SK-N-SH treated with all-trans-retinoic acid at 6 μM for 48 hours (cell line): Measurements from ENCODE around the gene ELP4.
"Not testable (repeated sequence)": the region's sequence is repeated elsewhere in the genome, so short reads cannot be mapped to it uniquely, and the experiment has no call there.

Source experiments
- ATAC-seq: fragments of 200-7000 bp; cut with Tn5 transposase; 3 replicates; pipeline ENCODE4 v1.9.1; 2020; ENCODE audit warnings: mild to moderate bottlenecking, moderate library complexity
- ESRRG ChIP-seq: fragments of 250-450 bp; sonication (Bioruptor Pico); IDR thresholded peaks from 2 replicates; pipeline ENCODE4 v1.6.1; 2021; ENCODE audit warnings: mild to moderate bottlenecking
- GLIS3 ChIP-seq: fragments of 250-450 bp; sonication (Bioruptor Pico); IDR thresholded peaks from 2 replicates; pipeline ENCODE4 v1.5.0; 2020; ENCODE audit warnings: mild to moderate bottlenecking, moderate library complexity
- ISL1 ChIP-seq: fragments of 250-450 bp; sonication (Bioruptor Pico); IDR thresholded peaks from 2 replicates; pipeline ENCODE4 v2.1.2; 2022; ENCODE audit warnings: mild to moderate bottlenecking, moderate library complexity
- OSR1 ChIP-seq: fragments of 250-450 bp; sonication (Bioruptor Pico); IDR thresholded peaks from 2 replicates; pipeline ENCODE4 v1.8.0; 2022; ENCODE audit warnings: moderate library complexity, mild to moderate bottlenecking, inconsistent platforms
- RARB ChIP-seq: fragments of 250-450 bp; sonication (Bioruptor Pico); IDR thresholded peaks from 2 replicates; pipeline ENCODE4 v1.8.0; 2021; ENCODE audit warnings: mild to moderate bottlenecking, moderate library complexity
- SNAI2 ChIP-seq: fragments of 250-450 bp; sonication (Bioruptor Pico); IDR thresholded peaks from 2 replicates; pipeline ENCODE4 v1.5.0; 2020; ENCODE audit warnings: mild to moderate bottlenecking, moderate library complexity
- TCF4 ChIP-seq: fragments of 250-450 bp; sonication (Bioruptor Pico); IDR thresholded peaks from 2 replicates; pipeline ENCODE4 v1.8.0; 2021; ENCODE audit warnings: mild to moderate bottlenecking, moderate library complexity, borderline replicate concordance
- TOX ChIP-seq: fragments of 250-450 bp; sonication (Bioruptor Pico); IDR thresholded peaks from 2 replicates; pipeline ENCODE4 v1.8.0; 2021; ENCODE audit warnings: mild to moderate bottlenecking, moderate library complexity, borderline replicate concordance
- ZC3H10 ChIP-seq: fragments of 250-450 bp; sonication (Bioruptor Pico); IDR thresholded peaks from 2 replicates; pipeline ENCODE4 v1.5.1; 2021; ENCODE audit warnings: mild to moderate bottlenecking, moderate library complexity
- ZFP30 ChIP-seq: fragments of 450-650 bp; formaldehyde crosslinking; IDR thresholded peaks from 2 replicates; pipeline ENCODE4 v1.5.0; 2022; ENCODE audit warnings: mild to moderate bottlenecking, moderate library complexity
- ZNF565 ChIP-seq: fragments of 450-650 bp; formaldehyde crosslinking; conservative IDR thresholded peaks from 2 replicates; pipeline ENCODE4 v1.5.0; 2020; ENCODE audit warnings: low read depth, mild to moderate bottlenecking, moderate library complexity
- ZNF70 ChIP-seq: fragments of 450-650 bp; formaldehyde crosslinking; IDR thresholded peaks from 2 replicates; pipeline ENCODE4 v1.5.0; 2020; ENCODE audit warnings: mild to moderate bottlenecking, moderate library complexity
- ZNF8 ChIP-seq: fragments of 450-650 bp; formaldehyde crosslinking; IDR thresholded peaks from 2 replicates; pipeline ENCODE4 v1.5.0; 2020; ENCODE audit warnings: mild to moderate bottlenecking, moderate library complexity
- TF ChIP-seq, protein P1 (sequence below): fragments of 250-450 bp; sonication (Bioruptor Pico); IDR thresholded peaks from 2 replicates; pipeline ENCODE4 v1.5.1; 2021; ENCODE audit warnings: mild to moderate bottlenecking, moderate library complexity
- TF ChIP-seq, protein P2 (sequence below): fragments of 250-450 bp; sonication (Bioruptor Pico); IDR thresholded peaks from 2 replicates; pipeline ENCODE4 v1.8.0; 2020; ENCODE audit warnings: mild to moderate bottlenecking, moderate library complexity, borderline replicate concordance
- TF ChIP-seq, protein P3 (sequence below): fragments of 250-450 bp; sonication (Bioruptor Pico); IDR thresholded peaks from 2 replicates; pipeline ENCODE4 v1.5.0; 2020; ENCODE audit warnings: mild to moderate bottlenecking, moderate library complexity
- TF ChIP-seq, protein P4 (sequence below): fragments of 250-450 bp; sonication (Bioruptor Pico); IDR thresholded peaks from 2 replicates; pipeline ENCODE4 v1.8.0; 2021; ENCODE audit warnings: low read depth, mild to moderate bottlenecking, moderate library complexity, borderline replicate concordance

The ELP4 gene

DNA sequence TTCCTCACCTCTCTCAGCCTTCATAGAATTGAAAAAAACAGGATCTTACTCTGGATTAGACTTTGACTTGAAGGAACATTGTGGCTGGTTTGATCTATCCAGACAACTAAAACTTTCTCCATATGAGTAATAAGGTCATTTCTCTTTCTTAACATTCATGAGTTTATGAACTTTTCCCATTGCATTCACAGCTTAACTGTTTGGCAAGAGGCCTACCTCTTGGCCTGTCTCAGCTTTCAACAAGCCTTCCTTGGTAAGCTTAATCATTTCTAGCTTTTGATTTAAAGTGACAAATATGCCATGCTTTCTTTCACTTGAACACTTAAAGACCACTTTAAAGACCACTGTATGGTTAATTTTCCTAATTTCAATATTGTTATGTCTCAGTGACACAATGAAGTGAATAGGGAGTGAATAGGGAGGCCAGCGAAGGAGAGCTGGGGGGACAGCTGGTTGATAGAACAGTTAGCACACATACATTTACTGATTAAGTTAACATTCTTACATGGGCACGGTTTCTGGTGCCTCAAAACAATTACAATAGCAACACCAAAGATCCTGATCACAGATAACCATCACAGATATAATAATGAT, 17.1 kb upstream of the ELP4 start:
- ATAC-seq, result no peak
- no peak for TF ChIP-seq ESRRG (CRISPR knock-in tag)
- TF ChIP-seq, protein P1, sequence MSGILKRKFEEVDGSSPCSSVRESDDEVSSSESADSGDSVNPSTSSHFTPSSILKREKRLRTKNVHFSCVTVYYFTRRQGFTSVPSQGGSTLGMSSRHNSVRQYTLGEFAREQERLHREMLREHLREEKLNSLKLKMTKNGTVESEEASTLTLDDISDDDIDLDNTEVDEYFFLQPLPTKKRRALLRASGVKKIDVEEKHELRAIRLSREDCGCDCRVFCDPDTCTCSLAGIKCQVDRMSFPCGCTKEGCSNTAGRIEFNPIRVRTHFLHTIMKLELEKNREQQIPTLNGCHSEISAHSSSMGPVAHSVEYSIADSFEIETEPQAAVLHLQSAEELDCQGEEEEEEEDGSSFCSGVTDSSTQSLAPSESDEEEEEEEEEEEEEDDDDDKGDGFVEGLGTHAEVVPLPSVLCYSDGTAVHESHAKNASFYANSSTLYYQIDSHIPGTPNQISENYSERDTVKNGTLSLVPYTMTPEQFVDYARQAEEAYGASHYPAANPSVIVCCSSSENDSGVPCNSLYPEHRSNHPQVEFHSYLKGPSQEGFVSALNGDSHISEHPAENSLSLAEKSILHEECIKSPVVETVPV (CRISPR knock-in tag), result no peak
- TF ChIP-seq, protein P2, sequence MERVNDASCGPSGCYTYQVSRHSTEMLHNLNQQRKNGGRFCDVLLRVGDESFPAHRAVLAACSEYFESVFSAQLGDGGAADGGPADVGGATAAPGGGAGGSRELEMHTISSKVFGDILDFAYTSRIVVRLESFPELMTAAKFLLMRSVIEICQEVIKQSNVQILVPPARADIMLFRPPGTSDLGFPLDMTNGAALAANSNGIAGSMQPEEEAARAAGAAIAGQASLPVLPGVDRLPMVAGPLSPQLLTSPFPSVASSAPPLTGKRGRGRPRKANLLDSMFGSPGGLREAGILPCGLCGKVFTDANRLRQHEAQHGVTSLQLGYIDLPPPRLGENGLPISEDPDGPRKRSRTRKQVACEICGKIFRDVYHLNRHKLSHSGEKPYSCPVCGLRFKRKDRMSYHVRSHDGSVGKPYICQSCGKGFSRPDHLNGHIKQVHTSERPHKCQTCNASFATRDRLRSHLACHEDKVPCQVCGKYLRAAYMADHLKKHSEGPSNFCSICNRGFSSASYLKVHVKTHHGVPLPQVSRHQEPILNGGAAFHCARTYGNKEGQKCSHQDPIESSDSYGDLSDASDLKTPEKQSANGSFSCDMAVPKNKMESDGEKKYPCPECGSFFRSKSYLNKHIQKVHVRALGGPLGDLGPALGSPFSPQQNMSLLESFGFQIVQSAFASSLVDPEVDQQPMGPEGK (CRISPR knock-in tag), result no peak
- TF ChIP-seq, protein P3, sequence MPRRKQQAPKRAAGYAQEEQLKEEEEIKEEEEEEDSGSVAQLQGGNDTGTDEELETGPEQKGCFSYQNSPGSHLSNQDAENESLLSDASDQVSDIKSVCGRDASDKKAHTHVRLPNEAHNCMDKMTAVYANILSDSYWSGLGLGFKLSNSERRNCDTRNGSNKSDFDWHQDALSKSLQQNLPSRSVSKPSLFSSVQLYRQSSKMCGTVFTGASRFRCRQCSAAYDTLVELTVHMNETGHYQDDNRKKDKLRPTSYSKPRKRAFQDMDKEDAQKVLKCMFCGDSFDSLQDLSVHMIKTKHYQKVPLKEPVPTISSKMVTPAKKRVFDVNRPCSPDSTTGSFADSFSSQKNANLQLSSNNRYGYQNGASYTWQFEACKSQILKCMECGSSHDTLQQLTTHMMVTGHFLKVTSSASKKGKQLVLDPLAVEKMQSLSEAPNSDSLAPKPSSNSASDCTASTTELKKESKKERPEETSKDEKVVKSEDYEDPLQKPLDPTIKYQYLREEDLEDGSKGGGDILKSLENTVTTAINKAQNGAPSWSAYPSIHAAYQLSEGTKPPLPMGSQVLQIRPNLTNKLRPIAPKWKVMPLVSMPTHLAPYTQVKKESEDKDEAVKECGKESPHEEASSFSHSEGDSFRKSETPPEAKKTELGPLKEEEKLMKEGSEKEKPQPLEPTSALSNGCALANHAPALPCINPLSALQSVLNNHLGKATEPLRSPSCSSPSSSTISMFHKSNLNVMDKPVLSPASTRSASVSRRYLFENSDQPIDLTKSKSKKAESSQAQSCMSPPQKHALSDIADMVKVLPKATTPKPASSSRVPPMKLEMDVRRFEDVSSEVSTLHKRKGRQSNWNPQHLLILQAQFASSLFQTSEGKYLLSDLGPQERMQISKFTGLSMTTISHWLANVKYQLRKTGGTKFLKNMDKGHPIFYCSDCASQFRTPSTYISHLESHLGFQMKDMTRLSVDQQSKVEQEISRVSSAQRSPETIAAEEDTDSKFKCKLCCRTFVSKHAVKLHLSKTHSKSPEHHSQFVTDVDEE (CRISPR knock-in tag), result no peak
- no peak for TF ChIP-seq GLIS3
- TF ChIP-seq ZFP30 (CRISPR knock-in tag), result no peak

DNA sequence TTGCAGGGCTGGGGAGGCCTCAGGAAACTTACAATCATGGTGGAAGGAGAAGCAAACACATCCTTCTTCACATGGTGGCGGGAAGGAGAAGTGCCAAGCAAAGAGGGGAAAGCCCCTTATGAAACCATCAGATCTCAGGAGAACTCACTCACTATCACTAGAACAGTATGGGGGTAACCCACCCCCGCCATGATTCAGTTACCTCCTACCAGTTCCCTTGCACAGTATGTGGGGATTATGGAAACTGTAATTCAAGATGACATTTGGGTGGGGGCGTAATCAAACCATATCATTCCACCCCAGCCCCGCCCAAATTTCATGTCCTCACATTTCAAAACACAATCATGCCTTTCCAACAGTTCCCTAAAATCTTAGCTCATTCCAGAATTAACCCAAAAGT, 16.3 kb upstream of the ELP4 start:
- no peak for ATAC-seq

DNA sequence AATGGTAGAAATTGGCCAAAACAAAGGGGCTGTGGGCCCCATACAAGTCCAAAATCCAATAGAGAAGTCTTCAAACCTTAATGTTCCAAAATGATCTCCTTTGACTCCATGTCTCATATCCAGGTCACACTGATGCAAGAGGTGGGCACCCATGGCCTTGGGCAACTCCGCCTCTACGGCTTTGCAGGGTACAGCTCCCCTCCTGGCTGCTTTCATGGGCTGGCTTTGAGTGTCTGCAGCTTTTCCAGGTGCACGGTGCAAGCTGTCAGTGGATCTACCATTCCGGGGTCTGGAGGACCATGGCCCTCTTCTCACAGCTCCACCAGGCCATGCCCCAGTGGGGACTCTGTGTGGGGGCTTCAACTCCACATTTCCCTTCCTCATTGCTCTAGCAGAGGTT, 15.8 kb upstream of the ELP4 start:
- not testable (repeated sequence) for ATAC-seq

More for the DNA sequence above, 16.3 kb upstream of the ELP4 start:
- TF ChIP-seq ZNF565, result no peak
- TF ChIP-seq TCF4 (CRISPR knock-in tag), result no peak
- no peak for TF ChIP-seq SNAI2 (CRISPR knock-in tag)
- TF ChIP-seq OSR1 (CRISPR knock-in tag), result no peak
- no peak for TF ChIP-seq RARB (CRISPR knock-in tag)
- TF ChIP-seq, protein P2 (CRISPR knock-in tag), result no peak
- TF ChIP-seq TOX (CRISPR knock-in tag), result no peak
- no peak for TF ChIP-seq ZNF70 (CRISPR knock-in tag)
- TF ChIP-seq, protein P4, sequence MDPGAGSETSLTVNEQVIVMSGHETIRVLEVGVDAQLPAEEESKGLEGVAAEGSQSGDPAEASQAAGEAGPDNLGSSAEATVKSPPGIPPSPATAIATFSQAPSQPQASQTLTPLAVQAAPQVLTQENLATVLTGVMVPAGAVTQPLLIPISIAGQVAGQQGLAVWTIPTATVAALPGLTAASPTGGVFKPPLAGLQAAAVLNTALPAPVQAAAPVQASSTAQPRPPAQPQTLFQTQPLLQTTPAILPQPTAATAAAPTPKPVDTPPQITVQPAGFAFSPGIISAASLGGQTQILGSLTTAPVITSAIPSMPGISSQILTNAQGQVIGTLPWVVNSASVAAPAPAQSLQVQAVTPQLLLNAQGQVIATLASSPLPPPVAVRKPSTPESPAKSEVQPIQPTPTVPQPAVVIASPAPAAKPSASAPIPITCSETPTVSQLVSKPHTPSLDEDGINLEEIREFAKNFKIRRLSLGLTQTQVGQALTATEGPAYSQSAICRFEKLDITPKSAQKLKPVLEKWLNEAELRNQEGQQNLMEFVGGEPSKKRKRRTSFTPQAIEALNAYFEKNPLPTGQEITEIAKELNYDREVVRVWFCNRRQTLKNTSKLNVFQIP (CRISPR knock-in tag), result no peak
- TF ChIP-seq ESRRG (CRISPR knock-in tag), result no peak
- no peak for TF ChIP-seq ISL1 (CRISPR knock-in tag)
- no peak for TF ChIP-seq ZNF8 (CRISPR knock-in tag)
- TF ChIP-seq GLIS3, result no peak
- TF ChIP-seq ZC3H10 (CRISPR knock-in tag), result no peak
- TF ChIP-seq, protein P1 (CRISPR knock-in tag), result no peak
